ENCODE results near the gene ATF5. TPM values are rescaled to one million over a fixed set of nuclear protein-coding genes. Genes with fewer than 3 reads are reported as not detected.

The ATF5 gene
- total and polyA plus RNA-seq, 2 of the 8 experiments (the other 6 are each of a cell fraction or from before 2014, with no cell fraction given), result 6.2 to 13.1 TPM

DNA sequence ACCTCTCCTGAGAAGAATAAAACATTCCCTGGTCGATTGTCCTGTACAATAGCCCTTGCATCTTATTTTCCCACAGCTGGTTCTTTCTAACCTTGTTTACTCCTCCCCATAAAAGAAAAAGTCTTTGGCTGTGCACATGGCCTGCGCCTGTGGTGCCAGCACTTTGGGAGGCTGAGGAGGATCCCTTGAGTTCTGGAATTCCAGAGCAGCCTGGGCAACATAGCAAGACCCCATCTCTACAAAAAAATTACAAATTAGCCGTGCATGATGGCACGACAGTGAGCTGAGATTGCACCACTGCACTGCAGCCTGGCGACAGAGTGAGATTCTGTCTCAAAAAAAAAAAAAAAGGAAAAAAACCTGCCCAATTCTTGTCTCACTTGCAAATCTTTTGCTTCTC is 7.5 kb downstream of the ATF5 start:
- POLR2A ChIA-PET (ENCODE audit: partially characterized antibody), result interaction anchor here (4.1 kb wide), 1 partner anchor 48 kb away, joined by 36 read pairs; no protein-coding TSS in a partner anchor

More for the DNA sequence above, 7.5 kb downstream of the ATF5 start:
- Histone ChIP-seq H3K56ac (replicated peaks; ENCODE audit: insufficient read length, low read depth, low read length) (no peak overlapping the region), H3K4me2 (ENCODE audit: insufficient read depth in 1 of 2, low read depth in 2 of 2, low read length in 2 of 2) (no peak overlapping the region), H3K23ac (ENCODE audit: insufficient read length) (no peak overlapping the region), H2BK5ac (ENCODE audit: low read depth, low read length) (no peak overlapping the region), H2AFZ (ENCODE audit: low read length) (no peak overlapping the region), H2BK20ac (ENCODE audit: low read length) (no peak overlapping the region), H4K8ac (ENCODE audit: extremely low read depth, insufficient read depth, low read length) (no peak overlapping the region), H2BK12ac (ENCODE audit: low read depth, low read length) (no peak overlapping the region), H3K4me1 (replicated peaks in 1 of 4; ENCODE audit: control insufficient read depth in 3 of 4, insufficient read depth in 4 of 4, low read length in 3 of 4) (no peaks in the 10 kb centered on the region; a peak in 1 of 7 replicates), H4K20me1 (replicated peaks in 1 of 2; ENCODE audit: control insufficient read depth in 1 of 2, insufficient read depth in 2 of 2, low read length in 2 of 2) (no peaks in the 10 kb centered on the region), H3K79me2 (ENCODE audit: control insufficient read depth in 1 of 2, insufficient read depth in 2 of 2, low read length in 2 of 2) (no peaks in the 10 kb centered on the region), H2BK15ac (ENCODE audit: low read length) (no peak overlapping the region), H3K4ac (replicated peaks; ENCODE audit: insufficient read length, low read depth, low read length) (no peak overlapping the region), H4K91ac (replicated peaks; ENCODE audit: insufficient read length, low read length) (no peak overlapping the region), H3K27me3 (replicated peaks in 1 of 4; ENCODE audit: control insufficient read depth in 3 of 4, extremely low read depth in 1 of 4, insufficient read depth in 3 of 4, low read length in 3 of 4) (no peaks in the 10 kb centered on the region), H3K23me2 (ENCODE audit: low read depth, low read length) (no peaks in the 10 kb centered on the region), H3K9ac (replicated peaks in 1 of 4; ENCODE audit: extremely low read depth in 1 of 4, low read depth in 3 of 4, low read length in 3 of 4) (no peak overlapping the region), H3K4me3 (ENCODE audit: extremely low read depth in 1 of 4, insufficient read depth in 2 of 4, low read depth in 3 of 4, low read length in 4 of 4) (no peak overlapping the region), H3K79me1 (ENCODE audit: low read depth, low read length) (no peaks in the 10 kb centered on the region), H2BK120ac (replicated peaks; ENCODE audit: low read depth, low read length) (no peak overlapping the region), H3K9me3 (ENCODE audit: insufficient read depth in 2 of 2, low read depth in 1 of 2, low read length in 1 of 2) (no peaks in the 10 kb centered on the region), H3K18ac (ENCODE audit: extremely low read depth, low read length) (no peak overlapping the region), H2AK5ac (ENCODE audit: low read depth, low read length) (no peak overlapping the region), H4K5ac (ENCODE audit: insufficient read length, low read depth, low read length) (no peak overlapping the region), H3K27ac (ENCODE audit: low read depth, low read length) (no peak overlapping the region), H3K14ac (ENCODE audit: insufficient read length) (no peak overlapping the region), H3K36me3 (ENCODE audit: control insufficient read depth in 2 of 4, insufficient read depth in 4 of 4, low read length in 3 of 4) (no peaks in the 10 kb centered on the region)
- 80% methylated on average over 5 of the region's 5 CpGs; no CpG with 5 or more reads in 1 of the 2 experiments for WGBS, 2 experiments (ENCODE audit: extremely low coverage in 1 of 2, insufficient coverage in 1 of 2, insufficient read length in 1 of 2, insufficient replicate concordance in 2 of 2, low coverage in 1 of 2, low lambda C conversion rate in 2 of 2, missing lambda C conversion rate in 1 of 2)
- FAIRE-seq (no peak), DNase-seq (ENCODE audit: low read depth in 1 of 2, low spot score in 2 of 2) (no peak)
- CTCF ChIA-PET (ENCODE audit: partially characterized antibody), result interaction anchor here (1.0 to 10.3 kb wide), 12 partner anchors 8 to 103 kb away, joined by 3 to 231 read pairs (median 6); partner anchors contain the start of gene ATF5
- TF ChIP-seq SIN3A (conservative IDR thresholded peaks at IDR 0.05 in 1 of 2, IDR thresholded peaks at IDR 0.05 in 1 of 2; ENCODE audit: low read depth in 1 of 2, low read length in 2 of 2), result no peak
- no peak for TF ChIP-seq POU5F1 (IDR thresholded peaks at IDR 0.05; ENCODE audit: low read depth, low read length)
- no peak for TF ChIP-seq MAFK (IDR thresholded peaks at IDR 0.05; ENCODE audit: low read depth, low read length)

Measured in H1 (cell line).